ENCODE results near the gene KCNG2.

The KCNG2 gene

GRCh38 chr18:79889569-79889968, 91.8 kb downstream of the KCNG2 start:
- no peak for DNase-seq

DNA sequence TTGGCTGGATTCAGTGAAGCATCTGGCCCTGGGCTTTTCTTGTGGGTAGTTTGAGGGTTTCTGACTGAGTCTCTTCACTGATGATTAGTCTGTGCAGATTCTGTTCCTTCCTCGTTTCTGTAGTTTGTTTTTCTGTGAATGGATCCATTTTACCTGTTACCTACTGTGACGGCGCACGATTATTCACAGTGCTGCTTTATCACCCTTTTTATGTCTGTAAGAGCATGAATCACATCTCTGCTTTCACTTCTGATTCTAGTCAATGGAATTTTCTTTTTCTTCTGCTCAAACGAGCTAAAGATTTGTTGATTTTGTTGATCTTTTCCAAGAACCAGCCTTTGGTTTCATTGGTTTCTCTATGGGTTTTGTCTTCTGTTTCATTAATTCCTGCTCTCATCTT, 92.9 kb downstream of the KCNG2 start:
- DNase-seq: no peak

DNA sequence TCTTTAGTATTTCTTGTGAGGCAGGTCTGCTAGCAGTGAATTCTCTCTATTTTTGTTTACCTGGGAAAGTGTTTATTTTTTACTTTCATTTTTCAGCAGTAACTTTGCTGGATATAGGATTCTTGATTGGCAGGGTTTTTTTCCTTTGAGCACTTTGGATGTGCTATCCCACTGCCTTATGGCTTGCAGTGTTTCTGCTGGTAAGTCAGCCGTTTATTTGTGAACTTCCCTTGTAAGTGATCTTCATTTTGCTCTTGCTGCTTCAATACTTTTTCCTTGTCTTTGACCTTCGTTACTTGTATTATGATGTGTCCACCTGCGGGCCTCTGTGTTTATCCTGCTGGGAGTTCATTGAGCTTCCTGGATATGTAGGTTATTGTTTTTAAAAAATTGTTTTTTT, 99.0 kb downstream of the KCNG2 start:
- DNase-seq: no peak

DNA sequence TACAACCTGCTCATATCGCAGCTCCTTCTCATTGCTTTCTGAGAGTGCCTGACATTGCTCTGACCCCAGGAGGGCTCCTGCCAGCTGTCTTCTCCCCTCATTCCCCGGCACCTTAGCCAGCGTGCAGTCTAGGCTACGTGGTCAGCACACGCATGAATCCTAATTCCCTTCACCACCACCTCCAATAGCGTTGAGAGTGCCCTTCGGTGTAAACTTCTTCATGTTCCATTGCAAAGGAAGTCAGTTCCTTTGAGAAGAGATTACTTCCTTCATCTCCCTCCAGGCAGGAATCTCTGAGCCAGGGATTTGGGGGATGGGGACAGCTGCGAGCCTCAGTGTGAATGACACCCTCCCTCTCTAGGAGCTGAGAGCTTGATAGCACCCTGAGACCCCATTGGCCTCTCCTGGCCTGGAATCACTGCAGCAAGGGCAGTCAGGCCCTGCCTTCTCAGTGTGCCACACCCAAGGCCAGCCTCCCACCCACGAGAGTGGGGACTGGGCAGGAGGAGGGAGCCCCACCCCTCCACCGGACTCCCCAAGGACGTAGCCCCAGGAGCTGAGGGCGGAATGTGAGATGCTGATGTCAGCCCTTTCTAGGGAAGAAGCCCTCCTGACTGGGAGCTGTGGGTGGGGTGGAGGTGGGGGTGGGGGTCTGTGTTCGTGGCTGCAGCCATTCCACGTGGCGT, 100.3 kb downstream of the KCNG2 start:
- DNase-seq: no peak

DNA sequence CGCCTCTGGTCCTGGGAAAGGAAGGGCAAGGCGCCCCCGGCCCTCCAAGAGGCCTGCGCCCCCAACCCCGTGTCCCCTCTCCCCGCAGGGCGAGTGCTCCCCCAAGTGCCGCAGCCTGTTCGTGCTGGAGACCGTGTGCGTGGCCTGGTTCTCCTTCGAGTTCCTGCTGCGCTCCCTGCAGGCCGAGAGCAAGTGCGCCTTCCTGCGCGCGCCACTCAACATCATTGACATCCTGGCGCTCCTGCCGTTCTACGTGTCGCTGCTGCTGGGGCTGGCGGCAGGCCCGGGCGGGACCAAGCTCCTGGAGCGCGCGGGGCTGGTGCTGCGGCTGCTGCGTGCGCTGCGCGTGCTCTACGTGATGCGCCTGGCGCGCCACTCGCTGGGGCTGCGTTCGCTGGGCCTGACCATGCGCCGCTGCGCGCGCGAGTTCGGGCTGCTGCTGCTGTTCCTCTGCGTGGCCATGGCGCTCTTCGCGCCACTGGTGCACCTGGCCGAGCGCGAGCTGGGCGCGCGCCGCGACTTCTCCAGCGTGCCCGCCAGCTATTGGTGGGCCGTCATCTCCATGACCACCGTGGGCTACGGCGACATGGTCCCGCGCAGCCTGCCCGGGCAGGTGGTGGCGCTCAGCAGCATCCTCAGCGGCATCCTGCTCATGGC, 101.3 kb downstream of the KCNG2 start:
- DNase-seq: no peak

DNA sequence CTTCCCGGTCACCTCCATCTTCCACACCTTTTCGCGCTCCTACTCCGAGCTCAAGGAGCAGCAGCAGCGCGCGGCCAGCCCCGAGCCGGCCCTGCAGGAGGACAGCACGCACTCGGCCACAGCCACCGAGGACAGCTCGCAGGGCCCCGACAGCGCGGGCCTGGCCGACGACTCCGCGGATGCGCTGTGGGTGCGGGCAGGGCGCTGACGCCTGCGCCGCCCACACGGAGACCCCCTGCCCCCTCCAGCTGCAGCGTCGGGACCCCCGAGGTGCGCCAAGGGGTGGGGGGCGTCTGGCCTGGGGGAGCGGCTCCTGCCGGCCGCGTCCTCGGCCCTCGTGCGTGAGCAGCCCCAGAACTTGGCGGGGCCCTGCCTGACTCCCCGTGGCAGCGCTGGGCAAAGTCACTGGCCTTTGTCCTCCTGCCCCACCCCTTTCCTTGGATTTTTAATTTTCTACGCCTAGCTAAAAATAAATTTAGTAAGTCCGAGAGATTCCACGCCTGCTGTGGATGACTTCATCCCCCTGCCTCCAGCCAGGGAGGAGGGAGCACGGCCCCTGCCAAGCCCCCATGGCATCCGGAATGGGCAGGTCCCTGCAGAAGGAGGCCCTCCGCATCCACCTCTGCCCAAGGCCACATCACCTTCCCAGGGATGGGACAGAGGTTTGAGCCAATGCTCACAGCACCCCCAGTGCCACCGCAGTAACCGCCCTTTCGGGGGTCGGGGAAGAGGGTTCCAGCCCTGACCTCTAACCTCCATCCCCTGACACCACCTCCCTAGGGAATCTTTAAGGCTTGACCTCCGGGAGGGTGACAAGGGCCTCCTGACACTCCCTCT, 102.1 kb downstream of the KCNG2 start:
- DNase-seq: no peak

GRCh38 chr18:79900610-79901570, 103.2 kb downstream of the KCNG2 start:
- no peak for DNase-seq

GRCh38 chr18:79901665-79902064, 103.9 kb downstream of the KCNG2 start:
- no peak for DNase-seq

GRCh38 chr18:79902075-79902474, 104.3 kb downstream of the KCNG2 start:
- no peak for DNase-seq

DNA sequence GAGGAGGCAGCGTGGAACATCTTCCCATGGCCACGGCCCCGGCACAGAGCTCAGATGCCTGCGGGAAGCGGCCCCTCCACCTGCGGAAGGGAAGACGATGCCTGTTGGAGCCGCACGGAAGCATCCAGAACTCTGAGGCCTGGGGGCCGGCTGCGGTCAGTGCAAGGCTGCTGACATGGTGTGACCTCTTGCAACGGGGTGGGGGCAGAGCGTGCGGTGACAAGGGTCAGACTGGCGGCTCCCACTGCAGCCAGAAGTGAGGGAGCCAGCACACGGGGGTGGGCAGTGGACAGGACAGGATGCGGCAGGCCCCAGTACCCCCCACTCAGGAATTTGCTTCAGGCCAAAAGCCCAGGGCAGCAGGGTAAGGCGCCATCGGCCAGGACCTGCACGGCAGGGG, 104.9 kb downstream of the KCNG2 start:
- DNase-seq: no peak

GRCh38 chr18:79903071-79903635, 105.4 kb downstream of the KCNG2 start:
- DNase-seq: no peak

GRCh38 chr18:79903787-79904356, 106.1 kb downstream of the KCNG2 start:
- DNase-seq: no peak

DNA sequence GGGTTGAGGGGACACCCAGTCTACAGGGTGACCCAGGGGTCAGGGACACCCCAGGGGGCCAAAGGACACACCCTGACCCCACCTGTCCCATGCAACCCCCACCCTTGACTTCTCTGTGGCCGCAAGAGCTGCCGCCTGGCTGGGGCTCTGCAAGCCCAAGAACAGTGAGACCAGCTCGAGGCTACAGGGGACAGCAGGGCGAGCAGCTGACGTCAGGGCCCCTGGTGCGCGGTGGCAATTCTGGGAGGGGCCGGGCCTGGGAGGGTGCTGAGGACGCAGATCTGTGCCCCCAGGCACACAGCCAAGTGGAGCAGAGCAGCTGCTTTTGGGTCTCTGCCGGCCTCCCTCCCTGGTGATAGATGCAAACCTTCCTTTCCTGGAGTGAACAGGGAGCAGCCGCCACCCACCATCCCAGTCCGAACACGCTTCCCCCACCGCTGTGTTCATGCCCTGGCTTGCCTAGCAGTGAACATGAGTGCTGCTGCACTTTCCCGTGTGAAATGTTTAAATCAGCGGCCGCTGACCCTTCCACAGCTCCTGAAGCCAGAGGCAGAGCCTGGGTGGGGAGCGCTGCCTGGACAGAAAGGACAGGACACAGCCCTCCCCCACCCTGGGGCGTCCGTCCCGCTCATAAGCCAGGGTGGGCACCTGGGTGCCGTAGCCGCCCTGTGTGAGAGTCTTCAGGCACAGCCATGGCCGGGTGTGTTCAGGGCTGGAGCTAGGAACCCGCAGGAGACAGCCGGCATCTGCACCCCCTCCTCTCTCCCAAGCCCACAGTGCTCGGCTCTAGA, 106.8 kb downstream of the KCNG2 start:
- no peak for DNase-seq

DNA sequence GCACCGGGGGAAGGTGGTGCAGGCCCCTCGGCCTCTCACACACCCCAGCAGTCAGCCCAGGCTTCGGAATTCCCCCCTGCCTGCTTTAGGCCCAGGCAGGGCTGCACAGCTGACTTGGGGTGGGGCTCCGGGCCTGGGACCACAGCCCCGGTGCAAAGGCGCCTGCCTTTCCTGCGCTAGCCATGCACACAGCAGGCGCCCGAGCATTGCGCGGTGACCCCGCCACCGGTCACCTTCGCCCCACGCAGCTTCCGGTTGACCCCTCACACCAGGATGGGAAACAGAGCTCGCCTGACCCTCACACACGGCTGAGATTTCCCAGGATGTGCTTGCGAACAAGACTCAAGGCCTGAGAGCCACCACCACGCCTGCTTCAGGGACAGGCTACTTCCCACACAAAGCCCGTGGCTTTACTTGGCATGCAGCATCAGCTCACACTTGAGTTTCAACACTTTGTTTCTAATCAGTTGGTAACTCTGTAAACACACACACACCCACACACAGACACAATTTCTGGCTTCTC, 107.7 kb downstream of the KCNG2 start:
- DNase-seq: no peak

DNA sequence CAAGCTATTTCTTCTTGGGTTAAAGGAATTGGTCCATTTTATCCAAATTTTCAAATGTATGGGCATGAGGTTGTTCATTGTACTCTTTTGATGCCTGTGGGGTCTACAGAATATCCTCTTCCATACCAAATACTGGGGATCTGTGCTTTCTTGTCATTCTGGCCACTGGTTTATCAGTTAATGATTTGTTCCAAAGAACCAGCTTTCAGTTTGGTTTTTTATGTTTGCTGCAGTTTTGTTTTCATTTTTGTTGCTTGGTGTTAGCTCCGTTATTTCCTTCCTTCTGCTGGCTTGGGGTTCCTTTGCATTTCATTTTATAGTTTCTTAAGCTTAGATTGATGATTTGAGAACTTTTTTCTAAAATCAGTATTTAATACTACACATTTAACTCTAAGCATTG, 108.3 kb downstream of the KCNG2 start:
- no peak for DNase-seq

DNA sequence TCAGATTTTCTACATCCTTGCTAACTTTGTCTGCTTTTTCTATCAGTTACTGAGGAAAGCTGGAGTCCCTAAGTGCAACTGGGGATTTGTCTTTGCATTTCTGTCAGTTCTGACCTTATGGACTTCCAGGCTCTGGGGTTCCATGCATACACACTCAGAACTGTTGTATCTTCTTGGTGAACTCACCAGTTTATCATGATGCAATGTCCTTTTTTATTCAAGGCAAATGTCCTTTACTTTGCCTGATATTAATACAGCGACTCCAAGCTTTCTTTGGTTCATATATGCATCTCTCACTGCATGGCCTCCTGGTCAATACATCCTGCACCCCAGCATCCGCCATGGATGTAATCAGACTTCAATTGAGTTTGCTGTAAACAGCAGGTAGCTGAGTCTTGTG, 109.0 kb downstream of the KCNG2 start:
- DNase-seq: no peak

GRCh38 chr18:79910563-79911343, 113.0 kb downstream of the KCNG2 start:
- no peak for DNase-seq

GRCh38 chr18:79911344-79912270, 113.9 kb downstream of the KCNG2 start:
- DNase-seq: no peak

- DNase-seq: no peak
These were observed 114.8 kb downstream of the KCNG2 start for GRCh38 chr18:79912409-79912991.

Measured in RPMI8226 (cell line).